Raji (cell line): ENCODE measurements around the gene LAMC1.

ENCODE experiments used
- POLR2A ChIP-seq: IDR thresholded peaks from 2 replicates; pipeline ENCODE4 v1.6.1; 2011; ENCODE audit warnings: low read depth, low read length, control low read depth; ENCODE audit not compliant: insufficient read depth

The LAMC1 gene

GRCh38 chr1:183027791-183028190 lies 4.6 kb downstream of the LAMC1 start:
- TF ChIP-seq POLR2A = no peak

- TF ChIP-seq POLR2A = no peak
Measured at GRCh38 chr1:183029591-183030000, 6.4 kb downstream of the LAMC1 start.

- no peak for TF ChIP-seq POLR2A
Measured at GRCh38 chr1:183030053-183030452, 6.8 kb downstream of the LAMC1 start.

DNA sequence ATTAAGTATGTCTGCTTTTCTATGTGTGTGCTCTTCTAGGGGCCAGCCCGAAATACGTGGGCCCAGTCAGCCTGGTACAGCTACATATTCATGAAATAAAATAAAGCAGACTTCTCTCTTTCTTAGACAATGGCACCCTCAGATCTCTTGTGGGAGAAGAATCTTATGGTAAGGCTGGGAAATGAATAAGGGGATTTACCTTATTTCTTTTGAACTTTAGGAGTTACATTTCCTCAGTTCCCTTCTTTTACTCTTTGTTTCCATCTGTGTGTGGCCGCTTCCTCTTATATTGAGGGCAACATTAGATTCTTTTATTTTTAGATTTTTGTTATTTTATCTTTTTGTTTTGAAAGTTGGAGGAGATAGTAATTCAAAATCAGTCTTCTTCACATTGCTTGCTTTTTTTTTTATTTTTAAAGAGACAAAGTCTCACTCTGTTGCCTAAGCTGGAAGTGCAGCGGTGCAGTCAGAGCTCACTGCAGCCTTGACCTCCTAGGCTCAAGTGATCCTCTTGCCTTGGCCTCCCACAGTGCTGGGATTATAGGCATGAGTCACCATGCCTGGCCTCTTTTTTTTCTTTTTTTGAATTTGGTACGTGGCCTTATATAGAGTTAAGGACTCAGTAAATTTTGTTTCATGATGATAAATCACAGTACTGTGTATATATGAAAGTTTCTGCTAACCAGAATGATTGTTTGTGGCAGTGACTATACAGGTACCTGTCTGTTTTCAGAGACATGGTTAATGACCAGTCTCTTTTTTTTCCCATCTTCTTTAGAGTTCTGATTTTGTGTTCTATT lies 9.1 kb downstream of the LAMC1 start:
- no peak for TF ChIP-seq POLR2A

- no peak for TF ChIP-seq POLR2A
Measured at GRCh38 chr1:183033205-183033604, 10.0 kb downstream of the LAMC1 start.

DNA sequence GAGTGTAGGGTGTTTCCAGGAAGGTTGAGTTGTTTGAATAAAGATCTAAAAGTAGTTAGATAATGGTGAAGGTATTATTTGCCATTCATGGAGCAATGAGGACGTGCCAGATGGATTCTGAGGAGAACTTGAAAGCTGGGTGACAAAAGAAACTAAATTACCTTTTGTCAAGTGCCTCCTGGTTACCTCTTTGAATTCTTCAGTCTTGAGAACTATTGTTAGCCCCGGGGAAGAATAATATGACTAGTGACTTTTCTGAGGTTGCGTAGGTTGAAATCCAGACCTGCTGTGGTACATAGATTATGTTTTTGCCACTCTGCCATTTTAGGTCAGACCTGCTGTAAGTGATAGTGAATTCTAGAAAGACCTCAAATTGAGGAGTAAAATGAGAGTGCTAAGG lies 11.5 kb downstream of the LAMC1 start:
- TF ChIP-seq POLR2A = no peak

- no peak for TF ChIP-seq POLR2A
Measured at GRCh38 chr1:183038333-183038866, 15.2 kb downstream of the LAMC1 start.

- TF ChIP-seq POLR2A = no peak
Measured at GRCh38 chr1:183038913-183039312, 15.7 kb downstream of the LAMC1 start.

DNA sequence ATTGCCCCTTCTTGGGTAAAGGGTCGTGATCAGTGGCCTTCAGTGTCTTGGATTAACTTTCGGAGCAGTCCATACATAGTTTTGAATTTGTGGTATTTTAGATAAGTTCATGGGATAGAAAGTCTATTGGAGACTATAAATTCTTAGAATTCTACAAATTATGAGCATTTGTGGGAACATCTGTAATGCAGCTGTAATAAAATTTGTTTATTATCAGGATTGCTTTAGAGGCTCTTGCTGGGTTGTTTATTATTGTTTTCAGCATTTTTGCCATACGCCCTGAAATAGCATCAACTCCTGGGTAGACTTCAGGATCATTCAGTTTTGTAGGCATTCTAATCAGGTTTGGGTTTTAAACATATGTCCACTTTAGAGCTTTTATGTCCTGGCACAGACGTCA lies 16.1 kb downstream of the LAMC1 start:
- TF ChIP-seq POLR2A = no peak

DNA sequence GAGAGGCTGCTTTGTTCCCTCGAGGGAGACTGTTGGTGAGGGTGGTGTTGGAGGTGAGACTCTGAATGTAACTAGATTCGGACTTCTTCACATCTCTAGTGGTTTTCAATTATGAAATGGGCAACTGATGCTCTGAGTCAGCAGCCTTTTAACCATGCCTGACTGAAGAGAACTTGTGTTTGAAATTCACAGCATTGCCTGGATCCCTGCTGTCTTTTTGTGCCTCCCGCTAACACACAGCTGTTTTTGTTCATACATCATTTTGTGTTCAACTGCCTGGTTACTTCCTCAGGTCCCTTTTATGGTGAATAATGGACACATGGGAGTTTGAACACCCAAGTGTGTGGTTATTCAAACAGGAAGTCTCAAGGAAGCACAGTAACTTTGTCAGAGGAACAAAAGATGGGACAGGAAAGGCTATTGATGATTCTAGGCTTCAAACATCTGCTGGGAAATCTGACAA lies 16.8 kb downstream of the LAMC1 start:
- TF ChIP-seq POLR2A = no peak

DNA sequence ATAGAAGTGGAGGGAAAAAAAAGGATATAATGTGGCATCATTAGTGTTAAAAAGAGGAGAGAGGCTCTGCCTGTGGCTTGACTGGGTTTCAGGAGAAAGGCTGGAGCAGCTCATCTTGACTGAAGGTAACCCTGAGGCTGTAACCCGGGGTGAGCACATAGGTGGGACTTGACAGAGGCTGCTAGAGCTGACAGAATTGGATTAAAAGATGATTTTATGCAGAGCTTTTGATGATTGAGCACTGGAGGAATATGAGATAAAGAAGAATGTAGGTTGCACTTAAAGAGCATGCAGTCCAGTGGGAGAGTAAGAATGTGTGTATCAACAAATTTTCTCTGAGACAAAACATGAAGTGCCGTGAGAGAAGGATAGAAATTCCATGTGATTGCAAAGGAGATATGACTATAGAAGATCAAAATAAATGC lies 17.3 kb downstream of the LAMC1 start:
- no peak for TF ChIP-seq POLR2A

GRCh38 chr1:183043254-183043653 lies 20.0 kb downstream of the LAMC1 start:
- no peak for TF ChIP-seq POLR2A

DNA sequence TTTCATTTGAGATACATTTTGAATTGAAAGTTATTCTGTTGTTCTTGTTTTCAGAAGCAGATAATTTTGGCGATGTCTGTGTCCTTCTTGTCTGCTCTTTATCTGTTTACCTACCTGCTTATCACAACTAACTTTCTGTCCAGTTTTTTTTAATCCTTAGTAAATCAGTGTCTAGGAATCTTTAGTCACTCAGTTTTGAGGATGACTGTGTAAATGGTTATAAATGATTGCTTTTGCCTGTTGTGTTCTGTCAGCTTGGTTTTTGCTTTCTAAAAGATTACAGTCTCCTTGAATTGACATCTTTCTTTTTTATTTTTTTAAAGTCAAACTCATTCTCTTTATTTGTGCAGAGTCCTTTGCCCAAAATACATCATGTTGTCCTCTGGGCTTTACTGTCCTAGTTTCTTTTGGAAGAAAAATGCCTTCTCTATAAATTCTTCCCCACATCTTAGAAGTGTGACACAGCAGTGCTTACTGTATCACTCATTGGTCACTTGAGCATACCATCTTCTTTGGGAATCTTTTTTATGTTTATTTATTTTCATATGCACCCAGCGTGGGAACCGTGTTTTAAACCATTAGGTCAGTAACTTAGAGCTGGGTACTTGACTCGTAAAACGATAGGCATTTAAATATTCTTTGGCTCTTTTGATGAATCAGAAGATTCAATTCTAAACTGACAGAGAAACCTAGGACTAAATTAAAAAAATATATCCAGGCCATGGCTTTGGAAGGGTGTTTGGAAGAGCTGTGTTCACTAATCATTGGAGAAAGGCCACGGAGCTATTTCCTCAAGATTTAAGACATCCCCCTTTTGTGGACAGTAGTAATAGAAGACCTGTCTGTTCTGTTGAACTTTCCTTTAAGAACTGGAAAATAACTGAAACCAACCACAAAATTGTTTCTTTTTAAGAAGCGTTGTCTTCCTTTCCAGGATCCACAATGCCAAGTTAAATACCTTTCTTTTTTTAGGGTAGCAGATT lies 20.9 kb downstream of the LAMC1 start:
- TF ChIP-seq POLR2A = no peak

DNA sequence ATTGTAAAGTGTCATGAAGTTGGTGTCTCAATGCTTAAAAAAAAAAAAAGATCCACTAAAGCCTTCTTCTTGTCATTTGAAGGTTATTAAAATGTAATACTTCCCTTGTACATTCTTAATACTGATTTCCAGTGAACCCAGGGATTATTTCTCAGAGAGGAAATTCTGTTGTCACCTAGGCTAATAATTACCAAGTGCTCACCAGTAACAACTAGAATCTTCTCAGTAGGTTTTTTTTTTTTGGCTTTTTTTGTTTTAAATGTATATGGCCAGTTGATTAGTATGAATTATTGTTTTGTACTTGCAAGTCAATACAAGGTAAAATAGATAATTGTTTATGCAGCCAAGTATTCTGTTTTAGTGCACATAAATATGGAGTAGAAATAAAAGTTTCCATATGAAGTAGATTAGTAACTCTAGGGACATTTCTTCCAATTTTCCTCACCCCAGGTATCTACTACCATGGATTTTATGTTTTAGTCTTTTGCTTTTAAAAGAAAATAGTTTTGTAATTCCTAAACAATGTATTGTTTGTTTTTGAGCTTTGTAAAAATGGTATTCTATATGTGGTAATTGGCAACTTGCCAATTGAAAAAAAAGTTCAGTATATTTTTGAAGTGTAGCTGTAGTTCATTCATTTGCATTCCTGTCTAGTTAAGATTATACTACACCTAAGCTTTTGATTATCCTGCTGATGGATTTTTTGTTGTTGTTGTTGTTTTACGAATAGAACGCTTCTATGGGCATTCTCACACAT lies 21.9 kb downstream of the LAMC1 start:
- no peak for TF ChIP-seq POLR2A

- TF ChIP-seq POLR2A = no peak
Measured at GRCh38 chr1:183048087-183049085, 25.2 kb downstream of the LAMC1 start.
